Measurements from ENCODE around the gene THOC1. TPM values are rescaled to one million over a fixed set of nuclear protein-coding genes. Genes with fewer than 3 reads are reported as not detected.

Gene THOC1
- total RNA-seq, 2 donors from 2014 or later, result 29.0 to 35.8 TPM

- 89% methylated on average over 2 of the region's 2 CpGs for WGBS
- no peak overlapping the region for H3K27ac ChIP-seq
- TF ChIP-seq, protein P1, sequence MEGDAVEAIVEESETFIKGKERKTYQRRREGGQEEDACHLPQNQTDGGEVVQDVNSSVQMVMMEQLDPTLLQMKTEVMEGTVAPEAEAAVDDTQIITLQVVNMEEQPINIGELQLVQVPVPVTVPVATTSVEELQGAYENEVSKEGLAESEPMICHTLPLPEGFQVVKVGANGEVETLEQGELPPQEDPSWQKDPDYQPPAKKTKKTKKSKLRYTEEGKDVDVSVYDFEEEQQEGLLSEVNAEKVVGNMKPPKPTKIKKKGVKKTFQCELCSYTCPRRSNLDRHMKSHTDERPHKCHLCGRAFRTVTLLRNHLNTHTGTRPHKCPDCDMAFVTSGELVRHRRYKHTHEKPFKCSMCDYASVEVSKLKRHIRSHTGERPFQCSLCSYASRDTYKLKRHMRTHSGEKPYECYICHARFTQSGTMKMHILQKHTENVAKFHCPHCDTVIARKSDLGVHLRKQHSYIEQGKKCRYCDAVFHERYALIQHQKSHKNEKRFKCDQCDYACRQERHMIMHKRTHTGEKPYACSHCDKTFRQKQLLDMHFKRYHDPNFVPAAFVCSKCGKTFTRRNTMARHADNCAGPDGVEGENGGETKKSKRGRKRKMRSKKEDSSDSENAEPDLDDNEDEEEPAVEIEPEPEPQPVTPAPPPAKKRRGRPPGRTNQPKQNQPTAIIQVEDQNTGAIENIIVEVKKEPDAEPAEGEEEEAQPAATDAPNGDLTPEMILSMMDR (IDR thresholded peaks at IDR 0.05), result no peak
- TF ChIP-seq POLR2A (IDR thresholded peaks at IDR 0.05), result no peak
- no peak for TF ChIP-seq POLR2AphosphoS5 (IDR thresholded peaks at IDR 0.05)
- DNase-seq (ENCODE audit: low spot score), result no peak
- no peaks in the 10 kb centered on the region for H3K27me3 ChIP-seq (replicated peaks; ENCODE audit: insufficient read depth)
- intact Hi-C loops (cut with DNase I), result no loop called here
- H3K36me3 ChIP-seq, result peaks cover 0 to 7% of the 10 kb centered on the region in 2 donors
- H3K4me3 ChIP-seq, result no peak overlapping the region
- no peaks in the 10 kb centered on the region for H3K4me1 ChIP-seq (replicated peaks)
- no peaks in the 10 kb centered on the region for H3K9me3 ChIP-seq
Observed at GRCh38 chr18:250685-251084, 17.2 kb downstream of the THOC1 start.

DNA sequence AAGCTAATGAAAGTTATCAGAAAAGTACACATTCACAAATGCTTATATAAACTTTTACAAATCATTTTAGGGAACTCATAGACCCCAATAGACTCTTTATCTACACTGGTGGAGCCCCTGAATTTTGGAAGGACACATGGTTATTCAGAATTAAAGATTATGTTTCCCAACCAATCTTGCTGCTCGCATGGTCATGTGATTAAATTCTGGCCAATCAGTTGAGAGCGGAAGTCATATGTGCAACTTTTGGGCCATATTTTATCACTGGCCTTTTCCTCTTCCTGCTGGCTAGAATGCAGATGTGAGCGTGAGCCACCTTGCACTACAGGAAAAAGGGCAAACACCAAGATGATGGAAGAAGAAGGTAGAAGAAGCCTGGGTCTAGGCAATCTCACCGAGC, 19.8 kb downstream of the THOC1 start:
- Histone ChIP-seq H3K36me3 (peaks cover 0 to 7% of the 10 kb centered on the region in 2 donors), H3K4me1 (replicated peaks) (no peaks in the 10 kb centered on the region), H3K27me3 (replicated peaks; ENCODE audit: insufficient read depth) (no peaks in the 10 kb centered on the region), H3K9me3 (no peaks in the 10 kb centered on the region), H3K27ac (no peak overlapping the region), H3K4me3 (no peak overlapping the region)
- intact Hi-C loops (cut with DNase I), result no loop called here
- DNase-seq (ENCODE audit: low spot score), result no peak
- WGBS, result 93% methylated on average over 4 of the region's 4 CpGs
- no peak for TF ChIP-seq POLR2AphosphoS5 (IDR thresholded peaks at IDR 0.05)
- TF ChIP-seq POLR2A (IDR thresholded peaks at IDR 0.05), result no peak
- TF ChIP-seq, protein P1 (IDR thresholded peaks at IDR 0.05), result no peak

DNA sequence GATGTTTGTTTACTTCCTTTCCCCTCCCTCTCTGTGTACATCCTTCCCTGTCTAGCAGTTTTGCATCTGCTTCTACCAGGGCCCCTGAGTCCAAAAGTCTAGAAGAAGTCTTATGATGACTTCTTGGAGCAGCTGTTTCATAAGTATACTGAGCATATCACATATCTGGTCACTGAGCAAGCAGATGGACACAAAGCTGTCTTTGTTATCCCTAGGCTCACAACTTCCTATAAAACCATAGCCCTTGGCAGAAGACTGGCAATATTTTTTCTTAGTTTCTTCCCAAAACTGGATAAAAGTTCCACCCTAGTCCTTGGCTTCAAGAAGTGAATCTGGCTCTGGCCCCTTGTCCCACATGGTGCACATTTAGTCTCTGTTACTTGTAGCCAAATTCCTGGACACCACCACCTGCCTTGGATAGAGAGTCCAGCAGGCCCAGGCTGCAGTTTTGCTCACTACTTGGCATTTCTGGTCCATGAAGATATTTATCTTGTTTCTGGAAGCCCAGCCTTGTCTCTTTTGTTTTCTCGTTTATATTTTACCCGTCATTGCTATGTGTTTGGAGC, 22.5 kb downstream of the THOC1 start:
- no peak for TF ChIP-seq POLR2AphosphoS5 (IDR thresholded peaks at IDR 0.05)
- TF ChIP-seq POLR2A (IDR thresholded peaks at IDR 0.05), result no peak
- TF ChIP-seq, protein P1 (IDR thresholded peaks at IDR 0.05), result no peak
- WGBS, result 71% methylated on average over 2 of the region's 2 CpGs
- peaks cover 0 to 7% of the 10 kb centered on the region in 2 donors for H3K36me3 ChIP-seq
- DNase-seq (ENCODE audit: low spot score), result no peak
- H3K27me3 ChIP-seq (replicated peaks; ENCODE audit: insufficient read depth), result no peaks in the 10 kb centered on the region
- H3K4me3 ChIP-seq, result no peak overlapping the region
- H3K27ac ChIP-seq, result no peak overlapping the region
- H3K9me3 ChIP-seq, result no peaks in the 10 kb centered on the region
- intact Hi-C loops (cut with DNase I), result no loop called here
- H3K4me1 ChIP-seq (replicated peaks), result no peaks in the 10 kb centered on the region

DNA sequence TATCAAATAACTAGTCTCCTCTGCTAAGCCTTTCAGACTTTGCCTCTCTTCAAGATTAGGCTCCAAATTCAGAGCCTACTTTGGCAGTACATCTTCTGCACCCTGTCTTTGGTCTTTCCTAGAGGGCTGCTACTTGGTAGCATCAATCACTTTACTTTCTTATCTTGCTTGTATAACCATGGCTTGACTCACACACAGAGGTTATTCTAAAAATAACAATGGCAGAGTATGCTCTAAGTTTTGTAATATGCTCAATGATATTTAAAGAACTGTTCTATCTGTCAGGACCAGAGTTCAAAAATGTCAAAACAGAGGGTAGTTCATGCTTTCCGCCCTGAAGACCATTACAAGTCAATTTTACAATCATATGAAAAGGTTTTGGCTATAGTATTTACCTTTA, 27.7 kb downstream of the THOC1 start:
- intact Hi-C loops (cut with DNase I), result no loop called here
- WGBS, result 100% methylated on average over 1 of the region's 1 CpG
- Histone ChIP-seq H3K27ac (no peak overlapping the region), H3K4me3 (no peak overlapping the region), H3K9me3 (no peaks in the 10 kb centered on the region), H3K4me1 (replicated peaks) (no peaks in the 10 kb centered on the region), H3K27me3 (replicated peaks; ENCODE audit: insufficient read depth) (no peaks in the 10 kb centered on the region), H3K36me3 (peaks cover 0 to 7% of the 10 kb centered on the region in 2 donors)
- DNase-seq (ENCODE audit: low spot score), result no peak
- TF ChIP-seq POLR2AphosphoS5 (IDR thresholded peaks at IDR 0.05) (no peak), POLR2A (IDR thresholded peaks at IDR 0.05) (no peak)
- TF ChIP-seq, protein P1 (IDR thresholded peaks at IDR 0.05), result no peak

- intact Hi-C loops (cut with DNase I), result no loop called here
- 29% methylated on average over 1 of the region's 1 CpG for WGBS
- TF ChIP-seq POLR2A (IDR thresholded peaks at IDR 0.05), result no peak
- no peak for TF ChIP-seq POLR2AphosphoS5 (IDR thresholded peaks at IDR 0.05)
- TF ChIP-seq, protein P1 (IDR thresholded peaks at IDR 0.05), result no peak
- Histone ChIP-seq H3K4me3 (no peak overlapping the region), H3K36me3 (no peaks in the 10 kb centered on the region), H3K4me1 (replicated peaks) (no peaks in the 10 kb centered on the region), H3K27ac (no peak overlapping the region), H3K27me3 (replicated peaks; ENCODE audit: insufficient read depth) (no peaks in the 10 kb centered on the region), H3K9me3 (no peaks in the 10 kb centered on the region)
- no peak for DNase-seq (ENCODE audit: low spot score)
Observed at GRCh38 chr18:231563-231962, 36.3 kb downstream of the THOC1 start.

Data from prostate gland (tissue), 2 donors.